Sigmoid colon (tissue), 7 donors: ENCODE measurements around the gene JAK2. TPM values are rescaled to one million over a fixed set of nuclear protein-coding genes. Genes with fewer than 3 reads are reported as not detected.

ENCODE experiments used
- DNase-seq: peaks from one replicate; pipeline ENCODE4 v3.0.0-alpha.2; 2019
- H3K27ac ChIP-seq, 4 donors: fragments of 200-600 bp; sonication (generic); one replicate each; pipeline ENCODE4 v1.5.1; 2016 to 2019; ENCODE audit warnings: mild to moderate bottlenecking in 1 of 4
- H3K27me3 ChIP-seq, 3 donors: fragments of 200-600 bp; sonication (generic); one replicate each; pipeline ENCODE4 v1.5.1; 2019; ENCODE audit warnings: mild to moderate bottlenecking in 1 of 3
- H3K36me3 ChIP-seq, 4 donors: fragments of 200-600 bp; sonication (generic); one replicate each; pipeline ENCODE4 v1.5.1; 2016 to 2019
- H3K4me1 ChIP-seq, 4 donors: fragments of 200-600 bp; sonication (generic); one replicate each; pipeline ENCODE4 v1.5.1; 2017 to 2019
- H3K4me3 ChIP-seq, 4 donors: fragments of 200-600 bp; sonication (generic); one replicate each; pipeline ENCODE4 v1.5.1; 2017 to 2019; ENCODE audit warnings: mild to moderate bottlenecking in 2 of 4, moderate library complexity in 1 of 4
- H3K9me3 ChIP-seq, 4 donors: fragments of 200-600 bp in 3 of 4; sonication (generic) in 3 of 4; one replicate each; pipeline versions ENCODE4 v1.5.1 to v1.6.1; 2013 to 2019
- CTCF ChIP-seq, 4 experiments: fragments of 450-650 bp in 3 of 4; fragments of 200-600 bp in 1 of 4; IDR thresholded peaks; one replicate each; pipeline ENCODE4 v1.5.1; 2016 to 2019; ENCODE audit warnings: antibody characterized with exemption in 4 of 4, mild to moderate bottlenecking in 3 of 4, moderate library complexity in 2 of 4
- EP300 ChIP-seq, 4 donors: sonication (generic); formaldehyde crosslinking; IDR thresholded peaks; one replicate each; pipeline ENCODE4 v1.6.1; 2017; ENCODE audit warnings: antibody characterized with exemption in 4 of 4
- POLR2A ChIP-seq, 2 donors: fragments of 450-650 bp; IDR thresholded peaks; one replicate each; pipeline ENCODE4 v1.6.1; 2016; ENCODE audit warnings: antibody characterized with exemption in 2 of 2, mild to moderate bottlenecking in 2 of 2, moderate library complexity in 2 of 2
- POLR2AphosphoS5 ChIP-seq, 4 donors: sonication (generic); formaldehyde crosslinking; IDR thresholded peaks; one replicate each; pipeline ENCODE4 v1.6.1; 2017; ENCODE audit warnings: antibody characterized with exemption in 4 of 4
- WGBS, 2 donors: extraction: QIAGEN DNeasy Blood & Tissue Kit; methylation state at CpG; one replicate each; pipeline ENCODE4 v1.1.7; 2013; 5-methylcytosine and 5-hydroxymethylcytosine counted together
- intact Hi-C: fragments of 100-400 bp; cut with DNase I; formaldehyde crosslinking; loops from one replicate; pipeline ENCODE4 v1.15.1; 2023
- polyA plus RNA-seq, 3 donors: library from polyadenylated mRNA; stranded (reverse); fragments of 200-250 nt; gene quantifications; one replicate each; pipeline ENCODE4 v1.2.3, GENCODE V29; 2013
- total RNA-seq, 4 donors: library from RNA; depleted of rRNA; stranded (reverse); fragments of >200 nt; gene quantifications; one replicate each; pipeline ENCODE4 v1.1.0, GENCODE V29; 2016
- donor health status: healthy with polysubstance abuse.
- donor health status: Bipolar disorder and iron deficiency.
- donor health status: healthy.

The JAK2 gene
- total and polyA plus RNA-seq, 7 donors: 5.3 to 36.8 (median 28.5) TPM

- Histone ChIP-seq H3K4me1 (no peaks in the 10 kb centered on the region), H3K36me3 (peaks cover 14 to 36% (median 23%) of the 10 kb centered on the region in 4 donors), H3K27me3 (no peaks in the 10 kb centered on the region), H3K4me3 (no peak overlapping the region), H3K27ac (no peak overlapping the region), H3K9me3 (peaks cover 0 to 7% (median 0%) of the 10 kb centered on the region in 4 donors)
- 98% methylated on average over 50 of the region's 50 CpGs for WGBS, 2 donors
- peak; percentile 62 for DNase-seq
- intact Hi-C loops: no loop called here
- no peak for TF ChIP-seq POLR2AphosphoS5 (IDR thresholded peaks at IDR 0.05)
- TF ChIP-seq CTCF (IDR thresholded peaks at IDR 0.05): no peak
- no peak for TF ChIP-seq EP300 (IDR thresholded peaks at IDR 0.05)
- no peak for TF ChIP-seq POLR2A (IDR thresholded peaks at IDR 0.05)
Measured at GRCh38 chr9:5110867-5111681, 126.0 kb downstream of the JAK2 start.

- H3K4me3 ChIP-seq: no peak overlapping the region
- no peak overlapping the region for H3K27ac ChIP-seq
- DNase-seq: no peak
- intact Hi-C loops: no loop called here
- no peaks in the 10 kb centered on the region for H3K4me1 ChIP-seq
- peaks cover 0 to under 1% (median 0%) of the 10 kb centered on the region in 4 donors for H3K9me3 ChIP-seq
- 98% methylated on average over 28 of the region's 28 CpGs for WGBS, 2 donors
- peaks cover 14 to 36% (median 23%) of the 10 kb centered on the region in 4 donors for H3K36me3 ChIP-seq
- TF ChIP-seq EP300 (IDR thresholded peaks at IDR 0.05) (no peak), POLR2A (IDR thresholded peaks at IDR 0.05) (no peak), POLR2AphosphoS5 (IDR thresholded peaks at IDR 0.05) (no peak), CTCF (IDR thresholded peaks at IDR 0.05) (no peak)
- no peaks in the 10 kb centered on the region for H3K27me3 ChIP-seq
Measured at GRCh38 chr9:5111696-5112095, 126.6 kb downstream of the JAK2 start.

- no peak overlapping the region for H3K27ac ChIP-seq
- intact Hi-C loops: no loop called here
- TF ChIP-seq EP300 (IDR thresholded peaks at IDR 0.05): no peak
- TF ChIP-seq CTCF (IDR thresholded peaks at IDR 0.05): no peak
- TF ChIP-seq POLR2A (IDR thresholded peaks at IDR 0.05): no peak
- no peak for TF ChIP-seq POLR2AphosphoS5 (IDR thresholded peaks at IDR 0.05)
- H3K4me1 ChIP-seq: no peaks in the 10 kb centered on the region
- no peaks in the 10 kb centered on the region for H3K9me3 ChIP-seq
- H3K4me3 ChIP-seq: no peak overlapping the region
- 98% methylated on average over 30 of the region's 30 CpGs for WGBS, 2 donors
- no peaks in the 10 kb centered on the region for H3K27me3 ChIP-seq
- peaks cover 14 to 36% (median 23%) of the 10 kb centered on the region in 4 donors for H3K36me3 ChIP-seq
- DNase-seq: peak; percentile 62
Measured at GRCh38 chr9:5112109-5112592, 127.1 kb downstream of the JAK2 start.

- Histone ChIP-seq H3K27ac (no peak overlapping the region), H3K4me3 (no peak overlapping the region), H3K36me3 (peaks cover 14 to 36% (median 23%) of the 10 kb centered on the region in 4 donors), H3K27me3 (no peaks in the 10 kb centered on the region), H3K4me1 (no peaks in the 10 kb centered on the region), H3K9me3 (no peaks in the 10 kb centered on the region)
- no peak for DNase-seq
- intact Hi-C loops: no loop called here
- 94 to 95% methylated on average over 20 of the region's 20 CpGs for WGBS, 2 donors
- TF ChIP-seq EP300 (IDR thresholded peaks at IDR 0.05): no peak
- TF ChIP-seq POLR2AphosphoS5 (IDR thresholded peaks at IDR 0.05): no peak
- no peak for TF ChIP-seq CTCF (IDR thresholded peaks at IDR 0.05)
- TF ChIP-seq POLR2A (IDR thresholded peaks at IDR 0.05): no peak
Measured at GRCh38 chr9:5112646-5113045, 127.6 kb downstream of the JAK2 start.
